SKM-1 treated with dmso at 0.1 percent for 144 hours (cell line): ENCODE data around the gene POLR2L.

Experiments
- DNase-seq: peaks from one replicate; lab custom pipeline; 2025; ENCODE audit not compliant: unreplicated experiment; lab: John Stamatoyannopoulos, UW

POLR2L gene

GRCh38 chr11:797296-798092 lies 44.8 kb downstream of the POLR2L start:
- peak; percentile 64 for DNase-seq

- DNase-seq, result no peak
Observed at GRCh38 chr11:796565-797295, 45.6 kb downstream of the POLR2L start.

- peak; percentile 85 for DNase-seq
Observed at GRCh38 chr11:795634-796564, 46.4 kb downstream of the POLR2L start.

- DNase-seq, result no peak
Observed at GRCh38 chr11:794766-795633, 47.3 kb downstream of the POLR2L start.

DNA sequence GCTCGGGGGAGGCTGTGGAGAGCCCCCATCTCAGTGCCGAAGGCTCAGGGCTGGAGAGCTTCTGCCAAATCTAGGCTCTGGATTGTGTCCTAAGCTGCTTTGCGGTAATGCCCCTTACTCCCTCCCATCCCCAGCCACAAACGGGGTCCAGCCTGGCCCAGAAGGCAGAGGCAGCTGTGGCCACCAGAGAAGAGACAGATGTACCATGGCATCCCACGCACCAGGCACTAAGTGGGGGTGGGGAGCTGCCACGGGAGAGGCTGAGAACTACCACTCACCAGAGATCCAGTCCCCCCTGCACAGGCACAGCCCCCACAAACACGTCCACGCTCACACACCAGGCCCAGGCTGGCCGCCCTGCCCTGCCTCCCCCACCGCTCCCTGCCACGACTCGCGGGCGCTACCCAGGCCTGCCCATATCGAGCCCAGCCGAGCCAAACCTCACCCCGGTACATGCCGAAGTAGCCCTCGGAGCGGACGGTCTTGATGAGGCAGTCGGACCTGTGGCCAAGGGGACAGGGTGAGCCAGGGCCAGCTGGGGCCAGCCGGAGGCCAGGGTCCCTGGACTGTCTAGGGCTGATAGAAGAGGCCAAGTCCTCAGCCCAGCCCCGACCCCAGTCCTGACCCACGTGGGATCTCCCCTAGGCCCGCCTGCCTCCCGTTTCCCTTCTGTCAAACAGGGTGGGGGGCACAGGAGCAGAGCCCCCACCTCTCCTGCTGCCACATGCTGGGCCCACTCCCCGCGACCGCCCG lies 48.1 kb downstream of the POLR2L start:
- DNase-seq, result no peak

GRCh38 chr11:793556-793955 lies 48.8 kb downstream of the POLR2L start:
- DNase-seq, result no peak

- DNase-seq, result no peak
Observed at GRCh38 chr11:792873-793272, 49.5 kb downstream of the POLR2L start.

DNA sequence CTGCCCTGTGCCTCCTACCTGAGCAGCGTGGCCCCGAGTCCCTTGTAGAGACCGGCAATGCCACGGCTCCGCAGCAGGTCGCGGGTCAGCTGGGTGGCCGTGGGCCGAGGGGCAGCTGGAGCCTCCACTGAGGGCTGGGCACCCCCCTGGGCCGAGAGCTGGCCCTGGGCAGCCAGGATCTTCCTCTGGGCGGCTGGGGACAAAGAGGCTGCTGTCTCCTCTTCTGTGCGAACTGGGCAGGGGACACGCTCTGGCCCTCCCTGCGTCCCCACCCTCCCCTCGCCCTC lies 49.9 kb downstream of the POLR2L start:
- DNase-seq, result no peak

- DNase-seq, result no peak
Observed at GRCh38 chr11:791658-792534, 50.4 kb downstream of the POLR2L start.

GRCh38 chr11:790721-791564 lies 51.4 kb downstream of the POLR2L start:
- no peak for DNase-seq

DNA sequence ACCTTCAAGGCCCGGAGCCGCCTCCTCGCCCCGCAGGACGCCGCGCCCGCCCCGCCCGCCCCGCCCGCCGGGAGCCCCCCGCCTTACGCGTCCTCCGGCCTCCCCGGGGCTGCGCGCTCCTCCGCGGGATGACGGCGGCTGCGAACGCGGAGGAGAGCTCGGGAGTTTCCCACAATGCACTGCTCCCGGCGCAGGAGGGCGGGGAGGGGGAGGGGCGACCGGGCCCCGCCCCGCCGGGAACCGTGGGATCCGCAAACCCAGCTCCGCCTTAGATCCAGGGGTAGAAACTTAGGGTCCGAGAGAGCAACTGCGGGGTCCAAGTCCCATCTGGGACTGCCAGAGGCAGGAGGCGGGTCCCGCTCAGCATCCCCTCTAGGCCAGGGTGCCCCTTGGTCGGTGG lies 52.4 kb downstream of the POLR2L start, which contains the start of gene CEND1:
TSS of gene CEND1 (minus strand) at position 148 of the 400 bp plus-strand sequence. CDS start 1,514 bp downstream, outside the sequence.
- no peak for DNase-seq
